Measurements from ENCODE around the gene CNNM1. TPM values are rescaled to one million over a fixed set of nuclear protein-coding genes. Genes with fewer than 3 reads are reported as not detected.

Gene CNNM1
- total and polyA plus RNA-seq, 2 experiments from 2014 or later = 2.2 to 3.8 TPM

- H3K4me1 ChIP-seq (ENCODE audit: insufficient read depth) = peaks cover 8% of the 10 kb centered on the region
- H4K20me1 ChIP-seq (ENCODE audit: insufficient read depth, poor library complexity, severe bottlenecking) = no peaks in the 10 kb centered on the region
- H3K79me2 ChIP-seq = peaks cover 55% of the 10 kb centered on the region
- no peaks in the 10 kb centered on the region for H3K27me3 ChIP-seq
- TF ChIP-seq CTCF (IDR thresholded peaks at IDR 0.05; ENCODE audit: poor library complexity) (no peak), EZH2phosphoT487 (IDR thresholded peaks at IDR 0.05; ENCODE audit: low read depth, severe bottlenecking, unreplicated experiment) (no peak), EZH2 (IDR thresholded peaks at IDR 0.05; ENCODE audit: borderline replicate concordance) (no peak)
- no peaks in the 10 kb centered on the region for H3K36me3 ChIP-seq (replicated peaks; ENCODE audit: insufficient read depth, low read depth)
- H3K27ac ChIP-seq = no peak overlapping the region
- no peak overlapping the region for H3K4me2 ChIP-seq
- DNase-seq (ENCODE audit: low spot score) = no peak
- no peak overlapping the region for H2AFZ ChIP-seq
- 95% methylated on average over 1 of the region's 1 CpG for WGBS (ENCODE audit: low lambda C conversion rate, missing lambda C conversion rate)
- H3K4me3 ChIP-seq = no peak overlapping the region
- no peaks in the 10 kb centered on the region for H3K9me3 ChIP-seq (ENCODE audit: low read depth)
- no peaks in the 10 kb centered on the region for H3K9me2 ChIP-seq (replicated peaks; ENCODE audit: insufficient read depth)
These were observed 96.0 kb downstream of the CNNM1 start for GRCh38 chr10:99425204-99425603.

GRCh38 chr10:99426689-99427088, 97.5 kb downstream of the CNNM1 start:
- Histone ChIP-seq H3K79me2 (peaks cover 60% of the 10 kb centered on the region), H3K4me3 (no peak overlapping the region), H3K27ac (no peak overlapping the region)

GRCh38 chr10:99427566-99428190, 98.5 kb downstream of the CNNM1 start:
- H3K9me2 ChIP-seq (replicated peaks; ENCODE audit: insufficient read depth) = no peaks in the 10 kb centered on the region
- H2AFZ ChIP-seq = no peak overlapping the region
- H3K36me3 ChIP-seq (replicated peaks; ENCODE audit: insufficient read depth, low read depth) = no peaks in the 10 kb centered on the region
- H3K4me2 ChIP-seq = no peak overlapping the region
- H3K79me2 ChIP-seq = peaks cover 70% of the 10 kb centered on the region
- H4K20me1 ChIP-seq (ENCODE audit: insufficient read depth, poor library complexity, severe bottlenecking) = no peaks in the 10 kb centered on the region
- H3K9me3 ChIP-seq (ENCODE audit: low read depth) = no peaks in the 10 kb centered on the region
- WGBS (ENCODE audit: low lambda C conversion rate, missing lambda C conversion rate) = 89% methylated on average over 4 of the region's 4 CpGs
- no peaks in the 10 kb centered on the region for H3K27me3 ChIP-seq
- H3K4me3 ChIP-seq = no peak overlapping the region
- TF ChIP-seq CTCF (IDR thresholded peaks at IDR 0.05; ENCODE audit: poor library complexity) = no peak
- TF ChIP-seq EZH2phosphoT487 (IDR thresholded peaks at IDR 0.05; ENCODE audit: low read depth, severe bottlenecking, unreplicated experiment) = no peak
- TF ChIP-seq EZH2 (IDR thresholded peaks at IDR 0.05; ENCODE audit: borderline replicate concordance) = no peak
- DNase-seq (ENCODE audit: low spot score) = no peak
- no peak overlapping the region for H3K27ac ChIP-seq
- peaks cover 8% of the 10 kb centered on the region for H3K4me1 ChIP-seq (ENCODE audit: insufficient read depth)

More at GRCh38 chr10:99426689-99427088, 97.5 kb downstream of the CNNM1 start:
- Histone ChIP-seq H3K27me3 (no peaks in the 10 kb centered on the region), H3K9me2 (replicated peaks; ENCODE audit: insufficient read depth) (no peaks in the 10 kb centered on the region), H3K9me3 (ENCODE audit: low read depth) (no peaks in the 10 kb centered on the region), H2AFZ (no peak overlapping the region), H3K36me3 (replicated peaks; ENCODE audit: insufficient read depth, low read depth) (no peaks in the 10 kb centered on the region), H4K20me1 (ENCODE audit: insufficient read depth, poor library complexity, severe bottlenecking) (no peaks in the 10 kb centered on the region), H3K4me1 (ENCODE audit: insufficient read depth) (peaks cover 8% of the 10 kb centered on the region), H3K4me2 (no peak overlapping the region)
- TF ChIP-seq CTCF (IDR thresholded peaks at IDR 0.05; ENCODE audit: poor library complexity) (no peak), EZH2phosphoT487 (IDR thresholded peaks at IDR 0.05; ENCODE audit: low read depth, severe bottlenecking, unreplicated experiment) (no peak), EZH2 (IDR thresholded peaks at IDR 0.05; ENCODE audit: borderline replicate concordance) (no peak)
- 73% methylated on average over 3 of the region's 3 CpGs for WGBS (ENCODE audit: low lambda C conversion rate, missing lambda C conversion rate)
- no peak for DNase-seq (ENCODE audit: low spot score)
